Measurements from ENCODE around the gene LDB2. TPM values are rescaled to one million over a fixed set of nuclear protein-coding genes. Genes with fewer than 3 reads are reported as not detected.
A peak's percentile ranks its signal among the peaks of the same experiment; 100 is the strongest.

Gene LDB2
- total RNA-seq, 1 experiment from 2014 or later: not detected

GRCh38 chr4:16483540-16483939, 414.9 kb downstream of the LDB2 start:
- TF ChIP-seq, protein P1, sequence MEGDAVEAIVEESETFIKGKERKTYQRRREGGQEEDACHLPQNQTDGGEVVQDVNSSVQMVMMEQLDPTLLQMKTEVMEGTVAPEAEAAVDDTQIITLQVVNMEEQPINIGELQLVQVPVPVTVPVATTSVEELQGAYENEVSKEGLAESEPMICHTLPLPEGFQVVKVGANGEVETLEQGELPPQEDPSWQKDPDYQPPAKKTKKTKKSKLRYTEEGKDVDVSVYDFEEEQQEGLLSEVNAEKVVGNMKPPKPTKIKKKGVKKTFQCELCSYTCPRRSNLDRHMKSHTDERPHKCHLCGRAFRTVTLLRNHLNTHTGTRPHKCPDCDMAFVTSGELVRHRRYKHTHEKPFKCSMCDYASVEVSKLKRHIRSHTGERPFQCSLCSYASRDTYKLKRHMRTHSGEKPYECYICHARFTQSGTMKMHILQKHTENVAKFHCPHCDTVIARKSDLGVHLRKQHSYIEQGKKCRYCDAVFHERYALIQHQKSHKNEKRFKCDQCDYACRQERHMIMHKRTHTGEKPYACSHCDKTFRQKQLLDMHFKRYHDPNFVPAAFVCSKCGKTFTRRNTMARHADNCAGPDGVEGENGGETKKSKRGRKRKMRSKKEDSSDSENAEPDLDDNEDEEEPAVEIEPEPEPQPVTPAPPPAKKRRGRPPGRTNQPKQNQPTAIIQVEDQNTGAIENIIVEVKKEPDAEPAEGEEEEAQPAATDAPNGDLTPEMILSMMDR (conservative IDR thresholded peaks at IDR 0.05; ENCODE audit: low read depth, low read length): no peak
- TF ChIP-seq EZH2phosphoT487 (IDR thresholded peaks at IDR 0.05; ENCODE audit: borderline replicate concordance, low read length) (no peak), EZH2 (IDR thresholded peaks at IDR 0.05; ENCODE audit: low read length, unreplicated experiment) (no peak)
- ChIA-PET POLR2A (ENCODE audit: unreplicated experiment) (no interaction called here), CTCF (no interaction called here)
- Histone ChIP-seq H4K20me1 (ENCODE audit: low read length) (no peaks in the 10 kb centered on the region), H3F3A (ENCODE audit: low read length, unreplicated experiment) (no peaks in the 10 kb centered on the region), H3K79me2 (ENCODE audit: low read length) (no peaks in the 10 kb centered on the region), H3K9ac (ENCODE audit: low read length) (no peak overlapping the region), H3K36me3 (ENCODE audit: low read depth, low read length) (no peaks in the 10 kb centered on the region), H3K4me3 (ENCODE audit: low read length) (no peak overlapping the region), H3K9me2 (replicated peaks; ENCODE audit: low read length) (no peaks in the 10 kb centered on the region), H3K4me2 (ENCODE audit: low read length) (no peak overlapping the region), H2AFZ (ENCODE audit: low read length) (no peak overlapping the region), H3K27me3 (ENCODE audit: low read length) (no peaks in the 10 kb centered on the region), H3K27ac (ENCODE audit: low read length) (no peak overlapping the region), H3K4me1 (ENCODE audit: insufficient read depth, low read length) (no peaks in the 10 kb centered on the region), H3K9me3 (ENCODE audit: low read length) (no peaks in the 10 kb centered on the region)
- intact Hi-C loops (cut with micrococcal nuclease): no loop called here
- DNase-seq (no peak), ATAC-seq (no peak)
- no TSS peak for BruUV-seq (replicated peaks)

- CTCF ChIA-PET: no interaction called here
- Histone ChIP-seq H3K9me2 (replicated peaks; ENCODE audit: low read length) (no peaks in the 10 kb centered on the region), H3K4me1 (ENCODE audit: insufficient read depth, low read length) (no peaks in the 10 kb centered on the region), H3K36me3 (ENCODE audit: low read depth, low read length) (no peaks in the 10 kb centered on the region), H3K4me3 (ENCODE audit: low read length) (no peak overlapping the region), H2AFZ (ENCODE audit: low read length) (no peak overlapping the region), H3F3A (ENCODE audit: low read length, unreplicated experiment) (no peaks in the 10 kb centered on the region), H3K27me3 (ENCODE audit: low read length) (no peaks in the 10 kb centered on the region), H3K9ac (ENCODE audit: low read length) (no peak overlapping the region), H3K9me3 (ENCODE audit: low read length) (no peaks in the 10 kb centered on the region), H4K20me1 (ENCODE audit: low read length) (no peaks in the 10 kb centered on the region), H3K27ac (ENCODE audit: low read length) (no peak overlapping the region), H3K79me2 (ENCODE audit: low read length) (no peaks in the 10 kb centered on the region), H3K4me2 (ENCODE audit: low read length) (no peak overlapping the region)
- BruUV-seq (replicated peaks): no TSS peak
- DNase-seq (no peak), ATAC-seq (no peak)
- TF ChIP-seq, protein P1 (conservative IDR thresholded peaks at IDR 0.05; ENCODE audit: low read depth, low read length): no peak
- TF ChIP-seq EZH2phosphoT487 (IDR thresholded peaks at IDR 0.05; ENCODE audit: borderline replicate concordance, low read length) (no peak), EZH2 (IDR thresholded peaks at IDR 0.05; ENCODE audit: low read length, unreplicated experiment) (no peak)
- intact Hi-C loops (cut with micrococcal nuclease): no loop called here
- POLR2A ChIA-PET (ENCODE audit: unreplicated experiment): no interaction called here
These were observed 418.4 kb downstream of the LDB2 start for GRCh38 chr4:16480011-16480410.

DNA sequence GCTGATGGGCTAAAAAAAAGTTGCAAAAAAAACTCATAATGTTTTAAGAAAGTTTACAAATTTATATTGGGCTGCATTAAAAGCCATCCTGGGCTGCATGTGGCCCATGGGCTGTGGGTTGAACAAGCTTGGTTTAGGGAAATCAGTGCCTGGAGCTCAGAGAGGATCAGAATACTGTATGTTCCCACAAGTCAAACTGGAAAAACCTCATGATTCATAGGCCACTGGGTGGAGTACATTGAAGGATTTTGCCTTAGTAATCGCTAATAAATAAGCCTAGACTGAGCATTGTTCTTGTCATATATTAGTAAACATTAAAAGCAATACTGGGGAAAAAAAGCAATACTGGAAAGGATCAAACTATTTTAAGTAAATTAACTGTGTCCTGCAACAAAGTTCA, 425.9 kb downstream of the LDB2 start:
- BruUV-seq (replicated peaks): no TSS peak
- DNase-seq: peak; percentile 74
- Histone ChIP-seq H3K27me3 (ENCODE audit: low read length) (no peaks in the 10 kb centered on the region), H3K9ac (ENCODE audit: low read length) (no peak overlapping the region), H3K79me2 (ENCODE audit: low read length) (no peaks in the 10 kb centered on the region), H3K27ac (ENCODE audit: low read length) (no peak overlapping the region), H3K4me1 (ENCODE audit: insufficient read depth, low read length) (peaks cover 8% of the 10 kb centered on the region; the same call in 1 of the 2 replicates), H3F3A (ENCODE audit: low read length, unreplicated experiment) (no peaks in the 10 kb centered on the region), H3K9me3 (ENCODE audit: low read length) (0 out of 2 replicates have a peak, but pooled peaks cover 11% of the 10 kb centered on the region), H3K9me2 (replicated peaks; ENCODE audit: low read length) (no peaks in the 10 kb centered on the region), H4K20me1 (ENCODE audit: low read length) (no peaks in the 10 kb centered on the region), H3K4me3 (ENCODE audit: low read length) (no peak overlapping the region), H3K36me3 (ENCODE audit: low read depth, low read length) (no peaks in the 10 kb centered on the region; the same call in 1 of the 2 replicates), H3K4me2 (ENCODE audit: low read length) (no peak overlapping the region), H2AFZ (ENCODE audit: low read length) (no peak overlapping the region)
- ChIA-PET POLR2A (ENCODE audit: unreplicated experiment) (no interaction called here), CTCF (no interaction called here)
- intact Hi-C loops (cut with micrococcal nuclease): no loop called here
- TF ChIP-seq EZH2phosphoT487 (IDR thresholded peaks at IDR 0.05; ENCODE audit: borderline replicate concordance, low read length) (no peak), EZH2 (IDR thresholded peaks at IDR 0.05; ENCODE audit: low read length, unreplicated experiment) (no peak)
- TF ChIP-seq, protein P1 (conservative IDR thresholded peaks at IDR 0.05; ENCODE audit: low read depth, low read length): no peak
- peak; percentile 60 for ATAC-seq

Measured in PC-3 (cell line).